ENCODE results near the gene PNPLA7. TPM values are rescaled to one million over a fixed set of nuclear protein-coding genes. Genes with fewer than 3 reads are reported as not detected.

The PNPLA7 gene
- total and polyA plus RNA-seq, 2 of the 8 experiments (the other 6 are each of a cell fraction or from before 2014, with no cell fraction given): 0.35 to 0.47 TPM

- no peak overlapping the region for H3K4ac ChIP-seq (replicated peaks; ENCODE audit: insufficient read length, low read depth, low read length)
- DNase-seq (ENCODE audit: low read depth in 1 of 2, low spot score in 2 of 2): no peak
- H4K8ac ChIP-seq (ENCODE audit: extremely low read depth, insufficient read depth, low read length): no peak overlapping the region
- H3K36me3 ChIP-seq (ENCODE audit: control insufficient read depth in 2 of 4, insufficient read depth in 4 of 4, low read length in 3 of 4): no peaks in the 10 kb centered on the region
- H2BK5ac ChIP-seq (ENCODE audit: low read depth, low read length): no peak overlapping the region
- peaks cover 0 to 4% of the 10 kb centered on the region in 2 experiments for H4K20me1 ChIP-seq (replicated peaks in 1 of 2; ENCODE audit: control insufficient read depth in 1 of 2, insufficient read depth in 2 of 2, low read length in 2 of 2)
- TF ChIP-seq TBP (IDR thresholded peaks at IDR 0.05; ENCODE audit: low read depth, low read length): no peak
- no peak for TF ChIP-seq FOSL1 (IDR thresholded peaks at IDR 0.05; ENCODE audit: insufficient read depth, low read depth, low read length)
- TF ChIP-seq EP300 (IDR thresholded peaks at IDR 0.05; ENCODE audit: borderline replicate concordance in 1 of 2, low read depth in 2 of 2, low read length in 2 of 2): no peak
- no peak for TF ChIP-seq BRCA1 (IDR thresholded peaks at IDR 0.05; ENCODE audit: low read depth, low read length)
- no peak for TF ChIP-seq RBBP5 (IDR thresholded peaks at IDR 0.05; ENCODE audit: borderline replicate concordance, low read depth, low read length)
- TF ChIP-seq CHD2 (IDR thresholded peaks at IDR 0.05; ENCODE audit: low read length): no peak
- no peak for TF ChIP-seq ASH2L (IDR thresholded peaks at IDR 0.05; ENCODE audit: low read length)
- no peak for TF ChIP-seq E2F6 (IDR thresholded peaks at IDR 0.05)
- TF ChIP-seq TEAD4 (IDR thresholded peaks at IDR 0.05; ENCODE audit: low read depth, low read length): no peak
- TF ChIP-seq TAF7 (optimal IDR thresholded peaks at IDR 0.05; ENCODE audit: borderline replicate concordance, low read depth, low read length): no peak
- no peak overlapping the region for H3K23ac ChIP-seq (ENCODE audit: insufficient read length)
- H3K9ac ChIP-seq (replicated peaks in 1 of 4; ENCODE audit: extremely low read depth in 1 of 4, low read depth in 3 of 4, low read length in 3 of 4): no peak overlapping the region
- FAIRE-seq: no peak
- H3K23me2 ChIP-seq (ENCODE audit: low read depth, low read length): no peaks in the 10 kb centered on the region
- H4K5ac ChIP-seq (ENCODE audit: insufficient read length, low read depth, low read length): no peak overlapping the region
- WGBS, 2 experiments (ENCODE audit: extremely low coverage in 1 of 2, insufficient coverage in 1 of 2, insufficient read length in 1 of 2, insufficient replicate concordance in 2 of 2, low coverage in 1 of 2, low lambda C conversion rate in 2 of 2, missing lambda C conversion rate in 1 of 2): 91% methylated on average over 8 of the region's 8 CpGs; no CpG with 5 or more reads in 1 of the 2 experiments
- no peaks in the 10 kb centered on the region for H3K9me3 ChIP-seq (ENCODE audit: insufficient read depth in 2 of 2, low read depth in 1 of 2, low read length in 1 of 2)
- no peak overlapping the region for H3K14ac ChIP-seq (ENCODE audit: insufficient read length)
- no peak overlapping the region for H4K91ac ChIP-seq (replicated peaks; ENCODE audit: insufficient read length, low read length)
- H3K79me2 ChIP-seq (ENCODE audit: control insufficient read depth in 1 of 2, insufficient read depth in 2 of 2, low read length in 2 of 2): no peaks in the 10 kb centered on the region
- H3K4me1 ChIP-seq (replicated peaks in 1 of 4; ENCODE audit: control insufficient read depth in 3 of 4, insufficient read depth in 4 of 4, low read length in 3 of 4): peaks cover 0 to 6% (median under 1%) of the 10 kb centered on the region in 4 experiments; a peak in 1 of 7 replicates
- no peak overlapping the region for H2BK12ac ChIP-seq (ENCODE audit: low read depth, low read length)
- H2AFZ ChIP-seq (ENCODE audit: low read length): no peak overlapping the region
- no peak overlapping the region for H3K56ac ChIP-seq (replicated peaks; ENCODE audit: insufficient read length, low read depth, low read length)
- H2BK120ac ChIP-seq (replicated peaks; ENCODE audit: low read depth, low read length): no peak overlapping the region
- H2AK5ac ChIP-seq (ENCODE audit: low read depth, low read length): no peak overlapping the region
- no peak overlapping the region for H2BK15ac ChIP-seq (ENCODE audit: low read length)
- ChIA-PET CTCF (ENCODE audit: partially characterized antibody) (interaction anchor here (0.7 to 2.1 kb wide), 3 partner anchors 17 to 86 kb away, joined by 3 to 7 read pairs (median 3); no protein-coding TSS in a partner anchor), POLR2A (ENCODE audit: partially characterized antibody) (interaction anchor here (0.8 to 1.6 kb wide), 2 partner anchors 8 to 10 kb away, joined by 3 to 4 read pairs; partner anchors contain the start of gene ZMYND19)
- no peak overlapping the region for H3K4me2 ChIP-seq (ENCODE audit: insufficient read depth in 1 of 2, low read depth in 2 of 2, low read length in 2 of 2)
- peaks cover 3% of the 10 kb centered on the region; the same call in 1 of the 2 replicates for H3K79me1 ChIP-seq (ENCODE audit: low read depth, low read length)
- H3K4me3 ChIP-seq (ENCODE audit: extremely low read depth in 1 of 4, insufficient read depth in 2 of 4, low read depth in 3 of 4, low read length in 4 of 4): no peak overlapping the region
- peaks cover 0 to 2% (median under 1%) of the 10 kb centered on the region in 4 experiments; a peak in 2 of 7 replicates for H3K27me3 ChIP-seq (replicated peaks in 1 of 4; ENCODE audit: control insufficient read depth in 3 of 4, extremely low read depth in 1 of 4, insufficient read depth in 3 of 4, low read length in 3 of 4)
- no peak overlapping the region; the same call in 1 of the 2 replicates for H3K18ac ChIP-seq (ENCODE audit: extremely low read depth, low read length)
- H3K27ac ChIP-seq (ENCODE audit: low read depth, low read length): no peak overlapping the region
- H2BK20ac ChIP-seq (ENCODE audit: low read length): no peak overlapping the region
Measured at GRCh38 chr9:137598943-137599342, 48.7 kb upstream of the PNPLA7 start.

Measured in H1 (cell line).